ENCODE results near the gene JMJD7.

Gene JMJD7

GRCh38 chr15:41827880-41828806 is at the start of gene JMJD7:
Gene JMJD7 (plus strand): TSS chr15:41828092. CDS start chr15:41828125, 33 bp downstream.
- H3K4me3 ChIP-seq (ENCODE audit: control insufficient read depth, low read depth, low read length): peak within 1 kb of the TSS; percentile 79
- TF ChIP-seq CTCF (conservative IDR thresholded peaks at IDR 0.05; ENCODE audit: control insufficient read depth, insufficient read depth, low read depth, low read length): no peak
- DNase-seq (ENCODE audit: low read depth): peak; percentile 77

DNA sequence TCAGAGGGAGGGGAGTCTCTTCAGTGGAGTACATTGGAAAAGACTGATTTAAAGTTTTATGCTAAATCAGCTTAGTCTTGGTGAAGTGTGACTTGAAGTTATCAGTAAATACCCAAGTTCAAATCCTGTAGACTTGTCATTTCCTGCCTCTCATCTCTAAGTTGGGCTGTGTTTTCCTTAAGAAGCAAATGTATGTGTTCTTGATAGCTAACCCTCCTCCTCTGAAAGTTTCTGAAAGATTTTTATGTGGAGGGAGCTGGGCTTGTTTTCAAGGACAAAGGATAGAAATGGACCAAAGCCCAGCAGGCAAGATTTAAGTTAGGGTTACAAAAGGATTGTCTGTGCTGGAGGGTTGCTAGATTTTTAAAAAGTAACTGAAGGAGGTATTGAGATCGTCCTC is 49.4 kb upstream of the JMJD7 start:
- no peak for TF ChIP-seq CTCF (conservative IDR thresholded peaks at IDR 0.05; ENCODE audit: control insufficient read depth, insufficient read depth, low read depth, low read length)
- no peak for DNase-seq (ENCODE audit: low read depth)
- H3K4me3 ChIP-seq (ENCODE audit: control insufficient read depth, low read depth, low read length): no peak overlapping the region

DNA sequence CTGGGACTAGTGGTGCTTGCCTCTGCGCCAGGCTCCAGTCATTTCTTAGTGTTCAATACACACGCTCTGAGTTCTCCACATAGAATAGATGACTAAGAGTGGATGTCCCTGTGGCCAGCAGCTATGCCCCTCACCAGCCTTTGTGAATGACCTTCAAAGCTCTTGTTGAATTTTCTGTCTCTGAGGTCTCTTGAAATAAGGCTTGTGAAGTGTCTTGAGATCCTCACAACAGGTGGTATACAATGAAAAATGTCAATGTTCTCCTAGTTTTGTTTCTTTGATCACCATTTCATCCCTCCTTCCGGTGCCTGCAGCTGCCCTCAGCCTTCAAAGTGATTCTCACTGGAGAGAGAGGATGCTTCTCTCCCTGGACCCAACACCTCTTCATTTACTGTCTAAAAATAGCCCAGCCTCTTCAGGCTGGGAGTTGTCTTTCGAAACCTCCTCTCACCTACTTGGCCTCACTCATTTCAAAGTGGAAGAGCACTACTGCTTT is 48.2 kb upstream of the JMJD7 start:
- DNase-seq (ENCODE audit: low read depth): no peak
- H3K4me3 ChIP-seq (ENCODE audit: control insufficient read depth, low read depth, low read length): no peak overlapping the region
- TF ChIP-seq CTCF (conservative IDR thresholded peaks at IDR 0.05; ENCODE audit: control insufficient read depth, insufficient read depth, low read depth, low read length): no peak

DNA sequence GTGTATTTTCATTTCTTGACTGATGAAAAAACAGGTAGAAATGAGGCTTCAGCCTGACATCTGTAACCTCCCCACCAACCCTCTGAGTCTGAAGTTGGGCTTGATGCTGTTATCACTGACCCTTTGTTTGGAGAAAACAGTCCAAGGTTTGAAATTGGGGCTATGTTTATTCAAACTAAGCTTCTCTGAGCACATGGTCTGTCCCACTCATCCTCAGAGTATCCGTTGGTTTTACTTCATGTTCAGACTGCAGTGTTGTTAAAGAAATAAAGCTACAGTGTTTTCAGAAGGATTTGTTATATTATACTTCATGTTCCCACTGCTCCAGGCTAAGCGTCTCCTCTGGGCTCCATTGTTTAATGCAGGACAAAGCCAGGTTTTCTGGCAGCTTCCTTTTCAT is 47.6 kb upstream of the JMJD7 start:
- no peak for DNase-seq (ENCODE audit: low read depth)
- H3K4me3 ChIP-seq (ENCODE audit: control insufficient read depth, low read depth, low read length): no peak overlapping the region
- no peak for TF ChIP-seq CTCF (conservative IDR thresholded peaks at IDR 0.05; ENCODE audit: control insufficient read depth, insufficient read depth, low read depth, low read length)

- H3K4me3 ChIP-seq (ENCODE audit: control insufficient read depth, low read depth, low read length): no peak overlapping the region
- no peak for DNase-seq (ENCODE audit: low read depth)
- no peak for TF ChIP-seq CTCF (conservative IDR thresholded peaks at IDR 0.05; ENCODE audit: control insufficient read depth, insufficient read depth, low read depth, low read length)
Measured at GRCh38 chr15:41780727-41781126, 47.2 kb upstream of the JMJD7 start.

DNA sequence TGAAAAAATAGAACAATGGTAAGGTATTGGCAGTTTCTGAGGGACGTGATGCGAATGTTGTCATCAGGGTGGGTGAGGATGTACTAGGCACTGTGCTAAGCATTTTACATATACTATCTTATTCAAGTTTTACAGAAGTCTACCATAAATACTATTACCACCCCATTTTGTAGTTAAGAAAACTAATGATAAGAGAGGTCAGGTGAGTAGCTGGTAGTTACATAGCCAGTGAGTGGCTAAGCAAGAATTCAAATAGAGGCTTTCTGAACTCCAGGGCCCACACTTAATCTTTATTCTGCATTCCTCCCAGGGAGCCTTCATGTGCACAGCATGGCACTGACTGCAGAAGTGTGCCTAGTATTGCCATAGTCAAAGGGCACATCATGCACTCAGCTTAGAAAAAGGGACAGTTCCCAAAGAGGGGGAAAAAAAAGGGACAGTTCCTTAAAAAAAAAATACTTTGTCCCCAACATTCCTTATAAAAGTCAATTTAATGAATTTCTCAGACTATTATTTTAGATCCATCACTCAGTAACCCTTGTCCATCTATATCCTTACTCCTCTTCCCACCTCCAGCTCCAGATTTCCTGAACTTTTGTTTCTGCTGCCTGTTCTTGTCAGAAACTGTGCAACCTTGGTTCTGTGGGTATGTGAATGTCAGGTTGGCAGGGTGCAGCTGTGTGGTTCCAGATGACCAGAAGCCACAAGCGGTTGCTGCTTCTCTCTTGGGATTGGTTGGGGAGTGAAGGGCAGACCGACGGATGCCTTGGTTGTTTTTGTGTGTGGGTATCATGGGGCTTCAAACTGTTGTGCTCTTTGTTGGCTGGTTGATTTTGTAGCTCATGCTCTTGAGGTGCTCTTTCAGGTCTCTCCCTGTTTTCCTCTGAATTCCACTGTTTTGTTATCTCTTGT is 45.3 kb upstream of the JMJD7 start:
- DNase-seq (ENCODE audit: low read depth): no peak
- no peak for TF ChIP-seq CTCF (conservative IDR thresholded peaks at IDR 0.05; ENCODE audit: control insufficient read depth, insufficient read depth, low read depth, low read length)

More for the DNA sequence above, 45.3 kb upstream of the JMJD7 start:
- H3K4me3 ChIP-seq (ENCODE audit: control insufficient read depth, low read depth, low read length): no peak overlapping the region
